ENCODE measurements around the gene LRRC74A.

The LRRC74A gene

GRCh38 chr14:76855066-76855465 is 28.9 kb downstream of the LRRC74A start:
- no peak for DNase-seq

GRCh38 chr14:76856769-76857168 is 30.6 kb downstream of the LRRC74A start:
- no peak for DNase-seq

- DNase-seq, result no peak
These were observed 35.5 kb downstream of the LRRC74A start for GRCh38 chr14:76861574-76862255.

GRCh38 chr14:76862546-76863282 is 36.5 kb downstream of the LRRC74A start:
- DNase-seq, result no peak

- peak; percentile 22 for DNase-seq
These were observed 37.7 kb downstream of the LRRC74A start for GRCh38 chr14:76863724-76864407.

- DNase-seq, result no peak
These were observed 40.2 kb downstream of the LRRC74A start for GRCh38 chr14:76866456-76866855.

GRCh38 chr14:76867516-76868453 is 41.6 kb downstream of the LRRC74A start:
- DNase-seq, result peak; percentile 71

GRCh38 chr14:76868454-76869170 is 42.4 kb downstream of the LRRC74A start:
- DNase-seq, result no peak

- no peak for DNase-seq
These were observed 44.0 kb downstream of the LRRC74A start for GRCh38 chr14:76870166-76870565.

- DNase-seq, result peak; percentile 67
These were observed 46.7 kb downstream of the LRRC74A start for GRCh38 chr14:76872796-76873432.

GRCh38 chr14:76874734-76875133 is 48.5 kb downstream of the LRRC74A start:
- DNase-seq, result no peak

- DNase-seq, result peak; percentile 94
These were observed 49.9 kb downstream of the LRRC74A start for GRCh38 chr14:76876076-76876475.

- DNase-seq, result peak; percentile 79
These were observed 51.7 kb downstream of the LRRC74A start for GRCh38 chr14:76877871-76878270.

- DNase-seq, result no peak
These were observed 54.2 kb downstream of the LRRC74A start for GRCh38 chr14:76880449-76880848.

GRCh38 chr14:76881348-76881747 is 55.1 kb downstream of the LRRC74A start:
- no peak for DNase-seq

- DNase-seq, result no peak
These were observed 56.4 kb downstream of the LRRC74A start for GRCh38 chr14:76882651-76883050.

GRCh38 chr14:76883447-76883846 is 57.2 kb downstream of the LRRC74A start:
- DNase-seq, result no peak

- no peak for DNase-seq
These were observed 58.2 kb downstream of the LRRC74A start for GRCh38 chr14:76884394-76884793.

- no peak for DNase-seq
These were observed 58.7 kb downstream of the LRRC74A start for GRCh38 chr14:76884853-76885276.

GRCh38 chr14:76887191-76887590 is 61.0 kb downstream of the LRRC74A start:
- no peak for DNase-seq

- no peak for DNase-seq
These were observed 65.2 kb downstream of the LRRC74A start for GRCh38 chr14:76891391-76891790.

GRCh38 chr14:76894308-76894707 is 68.1 kb downstream of the LRRC74A start:
- no peak for DNase-seq
